NK-92 treated with Interleukin-12 subunit alpha and Interleukin-12 subunit beta, amount 100 ng/mL, for 24 hours (cell line): ENCODE data around the gene BIK.
"Not testable (repeated sequence)": the region's sequence is repeated elsewhere in the genome, so short reads cannot be mapped to it uniquely, and the experiment has no call there.

ENCODE experiments used
- DNase-seq: peaks from one replicate; lab custom pipeline; 2025; lab: John Stamatoyannopoulos, UW

The BIK gene

DNA sequence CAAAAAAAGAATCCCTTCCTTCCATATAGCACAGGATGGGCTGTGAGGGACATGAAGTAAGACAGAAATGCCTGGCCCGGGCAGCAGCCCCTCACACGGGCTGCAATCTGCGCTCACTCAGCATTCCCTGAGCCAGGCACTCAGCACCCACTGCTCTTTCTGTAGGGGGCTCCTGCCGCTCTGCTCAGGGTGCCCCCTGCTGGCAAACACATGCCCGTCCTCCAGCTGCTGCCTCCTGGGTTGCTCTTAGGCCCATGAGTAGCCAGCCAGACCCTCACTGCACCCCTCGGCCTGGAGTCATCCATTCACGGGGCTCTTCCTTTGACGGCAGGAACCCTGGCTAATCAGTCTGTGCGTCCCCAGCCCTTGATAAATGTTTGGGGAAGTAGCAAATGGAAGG is 25.7 kb downstream of the BIK start:
- no peak for DNase-seq

DNA sequence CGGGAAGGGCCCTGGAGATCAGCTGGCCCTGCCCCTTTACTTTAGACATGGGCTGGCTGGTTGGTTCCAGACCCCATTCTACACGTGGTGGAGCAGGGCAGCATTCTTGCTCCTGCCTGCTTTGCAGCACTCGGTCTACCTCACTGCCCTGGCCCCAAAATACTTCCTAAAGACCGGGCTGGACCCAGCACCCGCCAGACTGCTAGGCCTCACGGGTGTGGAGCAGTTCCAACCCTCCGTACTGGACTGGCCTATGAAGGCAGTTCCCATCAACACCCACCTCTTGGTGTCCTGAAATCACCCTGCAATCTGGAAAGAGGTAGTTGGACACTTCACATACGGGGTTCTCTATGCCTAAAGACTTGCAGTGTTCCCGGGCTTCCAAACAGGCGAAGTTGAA is 26.3 kb downstream of the BIK start:
- DNase-seq, result no peak

DNA sequence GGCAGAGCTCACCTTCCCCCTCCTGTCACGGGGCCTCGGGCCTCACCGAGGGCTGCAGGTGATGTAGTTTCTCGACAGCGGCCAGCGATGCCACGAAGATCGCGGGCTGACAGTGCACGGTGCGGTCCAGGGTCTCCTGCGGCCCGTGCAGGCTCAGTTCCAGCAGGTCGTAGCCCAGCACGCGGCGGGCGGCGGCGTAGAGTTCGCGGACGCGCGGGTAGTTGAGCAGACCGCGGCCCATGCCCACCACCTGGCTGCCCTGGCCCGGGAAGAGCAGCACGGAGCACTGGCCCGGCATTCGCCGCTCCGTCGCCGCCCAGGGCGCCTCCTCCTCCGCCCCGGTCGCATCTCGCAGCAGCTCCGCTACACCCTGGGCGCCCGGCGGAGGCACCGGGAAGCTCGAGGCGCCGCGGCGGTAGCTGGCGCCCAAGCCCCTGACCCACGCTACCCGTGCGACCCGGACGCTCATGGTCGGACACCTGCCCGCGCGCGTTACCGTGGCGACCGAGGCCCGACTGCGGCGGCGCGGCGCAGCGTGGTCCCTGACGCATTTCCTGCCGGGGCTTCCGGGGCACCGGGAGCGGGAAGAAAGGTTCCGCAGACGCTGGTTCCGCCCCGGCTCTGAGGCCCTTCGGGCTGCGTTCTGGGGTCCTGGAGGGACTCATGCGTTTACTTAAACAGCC is 32.5 kb downstream of the BIK start, which contains the start of gene MCAT:
Gene MCAT (minus strand): TSS at position 519 of the 683 bp plus-strand sequence. CDS start 50 bp downstream, at position 469.
- peak; percentile 71 for DNase-seq

GRCh38 chr22:43144949-43145348 is 34.4 kb downstream of the BIK start:
- no peak for DNase-seq

DNA sequence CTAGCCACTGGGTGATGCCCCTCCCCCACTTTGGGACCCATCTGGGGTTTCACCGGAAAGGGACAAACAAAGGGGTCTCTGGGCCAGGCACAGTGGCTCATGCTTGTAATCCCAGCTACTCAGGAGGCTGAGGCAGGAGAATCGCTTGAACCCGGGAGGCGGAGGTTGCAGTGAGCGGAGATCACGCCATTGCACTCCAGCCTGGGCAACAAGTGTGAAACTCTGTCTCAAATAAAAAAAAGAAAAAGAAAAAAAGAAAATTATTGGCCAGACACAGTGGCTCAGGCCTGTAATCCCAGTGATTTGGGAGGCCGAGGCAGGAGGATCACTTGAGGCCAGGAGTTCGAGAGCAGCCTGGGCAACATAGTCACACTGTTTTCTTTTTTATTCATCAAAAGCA is 34.8 kb downstream of the BIK start:
- not testable (repeated sequence) for DNase-seq

- not testable (repeated sequence) for DNase-seq
Observed at GRCh38 chr22:43146332-43146731, 35.8 kb downstream of the BIK start.

- no peak for DNase-seq
Observed at GRCh38 chr22:43147821-43148220, 37.3 kb downstream of the BIK start.

DNA sequence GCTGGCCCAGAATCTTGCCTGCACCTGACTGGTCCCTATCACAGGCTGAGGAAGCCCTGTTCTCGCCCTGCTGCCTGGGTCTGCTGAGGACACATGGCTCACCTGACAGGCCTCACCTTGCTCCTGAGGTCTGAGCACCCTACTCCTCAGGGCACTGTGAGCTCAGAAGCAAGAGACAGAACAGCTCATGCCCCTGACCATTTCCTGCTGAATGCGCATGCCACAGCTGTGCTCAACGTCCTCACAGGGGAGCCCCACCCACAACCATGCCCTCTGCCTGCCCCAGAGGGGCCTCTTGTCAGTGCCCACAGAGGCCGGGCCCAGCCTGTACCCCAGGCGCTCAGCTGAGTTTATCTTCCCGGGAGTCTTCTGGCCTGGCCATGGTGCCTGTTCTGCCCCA is 38.0 kb downstream of the BIK start:
- DNase-seq, result no peak

DNA sequence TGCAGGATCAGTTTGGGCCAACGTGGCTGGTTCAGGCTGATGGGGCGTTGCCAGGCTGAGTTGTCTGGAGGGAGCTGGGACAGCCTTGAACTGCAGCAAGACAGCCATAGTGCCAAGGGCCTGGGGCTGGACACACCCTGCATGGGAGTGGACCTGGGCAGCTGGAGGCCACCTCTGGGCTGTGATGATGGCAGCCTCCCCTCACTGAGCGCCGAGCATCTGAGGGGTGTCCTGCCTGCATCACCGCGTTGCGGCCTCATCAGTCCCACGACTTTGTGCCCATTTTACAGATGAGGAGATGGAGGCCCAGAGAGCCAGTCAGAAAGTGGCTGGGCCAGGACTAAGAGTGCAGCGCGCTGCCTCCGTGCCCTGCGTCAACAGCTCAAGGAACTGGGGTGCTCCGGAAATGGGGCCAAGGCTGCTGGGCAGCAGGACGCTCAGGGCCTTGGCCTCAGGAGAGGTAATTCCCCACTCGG is 40.2 kb downstream of the BIK start:
- no peak for DNase-seq

DNA sequence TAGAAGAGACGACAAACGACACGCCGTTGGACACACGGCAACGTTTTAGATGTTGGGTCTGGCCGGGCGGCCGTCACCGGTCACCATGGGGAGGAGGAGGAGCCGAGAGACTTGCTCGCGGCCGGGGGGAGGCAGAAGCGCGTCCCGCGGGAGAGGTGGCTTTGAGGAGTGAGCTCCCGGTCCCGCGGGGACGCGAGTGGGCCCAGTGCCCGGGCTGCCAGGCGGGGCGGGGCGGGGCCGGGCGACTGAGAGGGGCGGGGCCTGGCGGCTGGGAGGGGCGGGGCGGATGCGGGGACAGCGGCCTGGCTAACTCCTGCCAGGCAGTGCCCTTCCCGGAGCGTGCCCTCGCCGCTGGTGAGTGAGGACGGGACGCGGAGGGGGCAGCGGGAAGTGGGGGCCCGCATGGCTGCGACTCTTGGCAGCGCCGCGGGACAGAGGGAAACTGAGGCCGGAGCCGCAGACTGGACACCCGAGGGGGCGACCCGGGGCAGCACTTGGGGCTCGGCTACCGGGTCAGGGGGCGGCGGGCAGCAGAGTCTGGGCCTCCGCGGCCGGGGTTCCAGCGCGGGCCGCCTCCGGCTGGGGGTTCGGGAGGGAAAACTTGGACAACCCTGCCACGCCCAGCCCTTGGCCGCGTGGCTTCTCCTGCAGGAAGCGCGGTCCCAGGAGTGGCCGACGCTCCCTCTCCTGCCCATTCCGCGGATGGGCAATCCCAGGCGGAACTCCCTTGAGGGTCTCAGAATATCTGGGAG is 40.9 kb downstream of the BIK start, which contains the start of gene TSPO:
Gene TSPO (plus strand): TSS at position 309 of the 752 bp plus-strand sequence. CDS start 7,680 bp downstream, outside the sequence.
- no peak for DNase-seq

- DNase-seq, result no peak
Observed at GRCh38 chr22:43152003-43152356, 41.4 kb downstream of the BIK start.

GRCh38 chr22:43152357-43153071 is 42.0 kb downstream of the BIK start:
- no peak for DNase-seq

DNA sequence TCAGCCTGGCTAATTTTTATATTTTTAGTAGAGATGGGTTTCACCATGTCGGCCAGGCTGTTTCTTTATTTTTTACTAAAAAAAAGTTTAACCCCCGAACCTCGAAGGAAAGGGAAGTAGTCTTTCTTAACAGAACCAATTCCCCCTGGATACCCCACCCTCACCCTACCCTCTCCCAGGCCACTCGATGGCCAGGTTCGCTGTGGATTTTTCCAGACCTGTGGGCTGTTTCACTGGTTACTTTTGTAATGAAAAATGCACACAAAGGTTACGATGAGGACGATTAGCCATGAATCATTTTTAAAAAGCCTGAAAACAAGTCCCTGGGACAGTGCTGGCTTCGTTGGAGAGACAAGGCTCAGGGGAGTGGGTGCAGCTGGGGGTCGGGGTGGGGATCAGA is 43.3 kb downstream of the BIK start:
- DNase-seq, result no peak

DNA sequence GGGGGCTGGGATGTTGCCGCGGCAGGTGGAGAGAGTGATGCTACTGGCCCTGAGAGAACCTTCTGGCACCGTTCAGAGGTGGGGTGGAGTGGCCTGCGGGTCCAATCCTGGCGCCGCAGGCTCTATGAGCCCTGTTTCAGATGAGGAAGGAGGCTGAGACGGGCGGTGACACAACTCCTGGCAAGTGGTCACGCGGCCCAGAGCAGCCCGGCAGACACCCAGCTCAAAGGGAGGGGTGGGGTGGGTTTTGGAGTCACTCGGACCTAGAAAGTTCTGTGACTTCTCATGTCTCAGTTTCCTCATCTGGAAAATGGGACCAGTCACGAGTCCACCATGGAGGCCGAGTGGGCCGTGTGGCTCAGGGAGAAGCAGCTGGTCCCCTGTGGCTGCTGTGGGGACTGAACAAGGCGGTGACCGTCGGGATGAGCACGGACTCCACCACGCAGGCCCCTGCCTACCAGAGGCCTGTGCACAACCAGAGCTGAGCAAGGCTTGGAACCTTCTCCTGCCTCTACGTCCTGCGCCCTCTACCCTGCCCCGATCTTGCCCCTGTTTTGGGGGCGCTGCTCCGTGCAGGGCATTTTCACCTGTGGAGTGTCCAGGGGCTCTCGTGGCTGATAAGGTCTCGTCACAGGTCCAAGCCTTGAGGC is 44.5 kb downstream of the BIK start:
- DNase-seq, result no peak

GRCh38 chr22:43155789-43156188 is 45.2 kb downstream of the BIK start:
- DNase-seq, result no peak

GRCh38 chr22:43156413-43156812 is 45.9 kb downstream of the BIK start:
- no peak for DNase-seq

GRCh38 chr22:43157874-43158546 is 47.5 kb downstream of the BIK start:
- DNase-seq, result no peak

GRCh38 chr22:43158778-43159483 is 48.4 kb downstream of the BIK start:
- no peak for DNase-seq

- DNase-seq, result no peak
Observed at GRCh38 chr22:43159484-43160178, 49.1 kb downstream of the BIK start.

- no peak for DNase-seq
Observed at GRCh38 chr22:43160497-43161126, 50.1 kb downstream of the BIK start.
